ENCODE data around the gene NUDT9.
"Not testable (repeated sequence)": the region's sequence is repeated elsewhere in the genome, so short reads cannot be mapped to it uniquely, and the experiment has no call there.

NUDT9 gene

GRCh38 chr4:87462102-87462501 is 39.7 kb downstream of the NUDT9 start:
- DNase-seq (ENCODE audit: low spot score), result no peak

DNA sequence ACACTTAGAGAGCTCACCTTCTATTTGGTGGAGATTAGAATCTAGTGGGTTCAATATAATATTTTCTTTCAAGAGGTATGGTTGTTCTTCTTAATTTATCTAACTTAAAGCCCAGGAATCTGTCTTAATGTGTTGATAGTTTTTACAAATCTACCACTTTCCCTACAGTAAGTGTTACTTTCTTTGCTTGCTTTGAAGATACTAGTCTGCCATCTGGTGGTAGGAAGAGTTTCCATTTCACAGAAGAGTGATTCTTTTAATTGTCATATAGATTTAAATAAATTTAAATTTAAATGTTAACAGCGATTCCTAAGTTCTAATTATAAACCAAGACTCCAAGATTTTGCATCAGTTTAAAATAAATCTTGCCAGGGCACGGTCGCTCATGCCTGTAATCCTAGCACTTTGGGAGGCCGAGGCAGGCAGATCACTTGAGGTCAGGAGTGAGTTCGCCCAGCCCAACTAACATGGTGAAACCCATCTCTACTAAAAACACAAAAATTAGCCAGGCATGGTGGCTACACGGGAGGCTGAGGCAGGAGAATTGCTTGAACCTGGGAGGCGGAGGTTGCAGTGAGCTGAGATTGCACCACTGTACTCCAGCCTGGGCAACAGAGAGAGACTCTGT is 43.5 kb downstream of the NUDT9 start:
- DNase-seq (ENCODE audit: low spot score), result peak; percentile 11

- DNase-seq (ENCODE audit: low spot score), result no peak
Measured at GRCh38 chr4:87469390-87469789, 47.0 kb downstream of the NUDT9 start.

- DNase-seq (ENCODE audit: low spot score), result no peak
Measured at GRCh38 chr4:87476934-87477333, 54.6 kb downstream of the NUDT9 start.

DNA sequence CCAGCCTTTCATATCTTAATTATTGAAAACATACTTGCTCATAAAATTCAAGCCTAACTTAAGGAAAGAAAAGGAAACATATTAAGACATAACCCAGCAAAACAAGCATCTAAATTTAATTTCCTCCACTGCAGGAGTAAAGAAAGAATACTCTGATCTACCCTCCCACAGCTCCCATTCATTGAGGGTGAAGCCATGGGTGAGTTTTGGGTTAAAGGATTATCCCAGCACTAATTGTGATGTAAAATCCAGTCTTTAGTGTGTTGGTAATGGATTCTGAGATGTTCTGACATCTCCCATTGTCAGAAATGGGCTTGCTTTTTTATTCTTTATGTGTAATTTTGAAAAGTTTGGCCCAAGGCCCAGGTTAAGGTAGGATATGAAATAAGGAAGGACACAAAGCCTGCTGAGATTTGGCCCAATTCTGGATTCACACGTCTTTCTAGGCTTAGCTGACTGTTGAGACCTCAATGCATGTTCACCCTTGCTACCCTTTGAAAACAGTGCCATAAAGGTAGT is 56.4 kb downstream of the NUDT9 start:
- no peak for DNase-seq (ENCODE audit: low spot score)

DNA sequence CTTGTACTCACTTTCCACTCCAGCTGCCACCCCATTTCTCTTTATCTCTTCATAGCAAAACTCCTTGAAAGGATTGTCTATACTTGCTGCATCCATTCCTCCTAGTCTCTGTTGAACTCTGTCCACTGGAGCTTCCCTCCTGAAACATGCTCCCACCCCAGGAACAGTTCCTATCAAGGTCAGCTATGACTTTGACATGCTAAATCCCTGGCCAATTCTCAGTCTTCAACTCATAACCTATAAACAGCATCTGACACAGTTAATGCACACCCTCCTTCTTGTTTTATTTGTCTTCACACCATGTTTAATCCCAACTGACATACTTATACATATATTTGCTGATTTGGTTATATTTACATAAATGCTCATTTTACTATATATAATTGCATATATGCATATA is 59.0 kb downstream of the NUDT9 start:
- DNase-seq (ENCODE audit: low spot score), result no peak

GRCh38 chr4:87483247-87483646 is 60.9 kb downstream of the NUDT9 start:
- DNase-seq (ENCODE audit: low spot score), result not testable (repeated sequence)

DNA sequence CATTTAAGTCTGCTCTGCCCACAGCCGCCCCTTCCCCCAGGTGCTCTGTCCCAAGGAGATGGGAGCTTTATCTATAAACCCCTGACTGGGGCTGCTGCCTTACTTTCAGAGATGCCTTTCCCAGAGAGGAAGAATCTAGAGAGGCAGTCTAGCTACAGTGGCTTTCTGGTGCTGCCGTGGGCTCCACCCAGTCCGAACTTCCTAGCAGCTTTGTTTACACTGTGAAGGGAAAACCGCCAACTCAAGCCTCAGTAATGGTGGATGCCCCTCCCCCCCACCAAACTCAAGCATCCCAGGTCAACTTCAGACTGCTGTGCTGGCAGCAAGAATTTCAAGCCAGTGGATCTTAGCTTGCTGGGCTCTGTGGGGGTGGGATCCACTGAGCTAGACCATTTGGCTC is 66.3 kb downstream of the NUDT9 start:
- not testable (repeated sequence) for DNase-seq (ENCODE audit: low spot score)

DNA sequence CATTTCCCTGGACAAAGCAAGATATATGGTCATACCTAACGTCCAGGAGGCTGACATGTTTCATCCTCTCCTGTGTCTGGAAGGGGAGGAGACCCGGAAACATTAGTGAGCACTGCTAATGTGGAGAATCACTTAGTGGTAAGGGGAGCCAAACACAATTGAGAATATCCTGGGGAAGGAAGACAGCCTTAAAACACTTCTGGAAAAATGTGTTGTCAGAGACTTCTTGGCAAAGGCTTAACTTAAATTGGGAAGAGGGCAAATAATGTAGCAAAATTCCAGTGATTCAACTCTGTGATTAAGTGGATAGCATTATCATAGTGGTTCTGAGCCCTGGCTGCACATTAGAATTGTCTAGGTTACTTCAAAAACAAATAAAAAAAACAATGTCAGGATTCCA is 67.3 kb downstream of the NUDT9 start:
- no peak for DNase-seq (ENCODE audit: low spot score)

DNA sequence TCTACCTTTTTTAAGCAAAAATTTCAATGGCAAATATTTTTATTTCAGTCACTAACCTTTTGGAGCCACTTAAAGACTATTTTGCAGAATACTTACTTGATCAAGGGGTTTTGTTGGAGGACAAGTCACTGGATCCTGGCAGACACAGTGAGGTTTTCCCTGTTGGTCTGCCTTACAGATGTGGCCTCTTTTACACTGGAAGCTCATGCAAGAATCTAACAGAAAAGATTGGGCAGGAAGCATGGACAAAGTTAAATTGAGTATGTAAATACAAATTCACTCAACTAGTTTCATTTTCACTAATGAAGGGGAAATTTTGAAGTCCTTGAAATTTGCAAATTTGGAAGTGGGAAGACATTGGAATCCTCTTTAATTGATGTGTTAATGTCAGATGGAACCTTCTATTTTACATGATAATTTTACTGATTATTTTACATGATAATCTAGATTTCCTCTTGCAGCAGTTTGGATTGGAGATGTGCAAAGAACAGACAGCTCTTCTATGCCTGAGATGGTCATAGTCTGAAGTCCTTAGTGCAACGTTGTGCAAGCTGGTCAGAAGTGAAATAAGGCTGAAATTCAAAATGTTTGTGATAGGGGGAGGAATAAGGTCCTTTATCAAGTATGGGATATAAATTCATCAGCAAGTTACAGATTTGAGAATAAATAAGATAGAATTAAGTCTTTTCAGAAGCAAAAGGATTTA is 68.4 kb downstream of the NUDT9 start:
- no peak for DNase-seq (ENCODE audit: low spot score)

DNA sequence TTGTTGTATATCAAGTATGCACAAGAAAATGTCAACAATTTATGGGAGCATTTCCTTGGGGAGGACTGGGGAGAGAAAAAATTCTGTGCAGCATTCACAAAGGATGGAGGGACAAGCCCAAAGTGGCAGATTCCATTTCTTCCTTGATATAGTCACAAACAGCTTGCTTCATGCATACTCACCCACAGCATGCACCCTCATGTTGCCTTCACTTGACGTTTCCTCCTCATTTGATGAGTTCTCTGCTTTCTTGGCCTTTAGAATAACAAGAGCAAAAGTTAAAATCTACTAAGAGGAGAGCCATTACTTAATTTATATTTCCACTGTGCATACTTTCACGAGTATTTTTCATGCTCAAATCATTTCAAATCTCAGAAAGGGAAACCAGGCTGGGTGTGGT is 69.1 kb downstream of the NUDT9 start:
- no peak for DNase-seq (ENCODE audit: low spot score)

- DNase-seq (ENCODE audit: low spot score), result not testable (repeated sequence)
Measured at GRCh38 chr4:87491851-87492250, 69.5 kb downstream of the NUDT9 start.

DNA sequence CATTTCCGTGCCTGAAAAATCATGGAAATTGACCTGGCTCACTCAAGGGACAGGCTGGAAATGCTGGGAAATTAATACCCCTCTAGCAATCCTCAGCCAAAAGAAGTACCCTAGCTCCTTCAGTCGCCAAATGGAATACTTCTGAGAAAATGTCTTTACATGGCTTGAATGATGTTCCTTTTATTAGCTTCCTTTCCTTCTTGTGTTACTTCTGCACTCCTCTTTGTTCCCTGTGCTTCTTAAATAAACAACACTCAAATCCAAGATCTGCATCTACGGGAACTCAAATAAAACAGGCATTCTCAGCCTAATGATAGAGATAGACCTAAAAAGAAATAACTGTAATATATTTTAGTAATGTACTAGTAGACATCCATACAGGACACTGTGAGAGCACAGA is 70.7 kb downstream of the NUDT9 start:
- no peak for DNase-seq (ENCODE audit: low spot score)

GRCh38 chr4:87497159-87497558 is 74.8 kb downstream of the NUDT9 start:
- no peak for DNase-seq (ENCODE audit: low spot score)

DNA sequence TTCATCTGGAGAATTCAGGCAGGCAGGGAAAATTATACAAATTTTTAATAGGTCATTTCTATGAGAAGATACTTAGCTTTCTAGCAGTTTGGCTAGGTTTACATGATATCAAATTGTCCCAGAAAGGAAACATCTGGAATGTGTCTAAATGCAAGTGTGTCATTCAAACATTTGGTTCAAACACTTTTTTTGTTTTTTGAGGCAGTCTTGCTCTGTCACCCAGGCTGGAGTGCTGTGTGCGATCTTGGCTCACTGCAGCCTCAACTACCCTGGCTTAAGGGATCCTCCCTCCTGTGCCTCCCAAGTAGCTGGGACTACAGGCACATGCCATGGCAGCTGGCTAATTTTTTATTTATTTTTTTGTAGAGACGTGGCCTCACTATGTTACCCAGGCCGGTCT is 75.2 kb downstream of the NUDT9 start:
- DNase-seq (ENCODE audit: low spot score), result no peak

DNA sequence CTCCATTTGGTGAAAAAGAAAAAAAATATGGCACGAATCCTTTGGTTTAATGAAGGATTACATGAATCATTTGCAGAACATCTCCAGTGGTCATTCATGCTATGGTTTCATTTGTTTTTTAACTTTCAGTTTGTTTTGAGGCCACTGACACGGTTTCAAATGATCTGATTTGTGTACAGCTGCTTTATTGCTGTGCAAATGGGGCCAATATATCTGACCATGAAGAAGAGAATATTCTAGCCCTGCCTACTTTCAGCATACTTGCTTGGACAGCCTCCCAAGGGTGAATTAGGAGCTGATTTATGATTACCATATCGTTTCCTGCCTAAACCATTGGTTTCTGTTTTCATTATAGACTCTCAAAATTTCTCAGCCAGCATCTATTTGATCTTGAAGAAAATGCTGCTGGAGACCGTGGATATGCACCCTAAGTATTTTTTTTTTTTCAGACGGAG is 76.1 kb downstream of the NUDT9 start:
- DNase-seq (ENCODE audit: low spot score), result no peak

- no peak for DNase-seq (ENCODE audit: low spot score)
Measured at GRCh38 chr4:87499403-87500091, 77.2 kb downstream of the NUDT9 start.

DNA sequence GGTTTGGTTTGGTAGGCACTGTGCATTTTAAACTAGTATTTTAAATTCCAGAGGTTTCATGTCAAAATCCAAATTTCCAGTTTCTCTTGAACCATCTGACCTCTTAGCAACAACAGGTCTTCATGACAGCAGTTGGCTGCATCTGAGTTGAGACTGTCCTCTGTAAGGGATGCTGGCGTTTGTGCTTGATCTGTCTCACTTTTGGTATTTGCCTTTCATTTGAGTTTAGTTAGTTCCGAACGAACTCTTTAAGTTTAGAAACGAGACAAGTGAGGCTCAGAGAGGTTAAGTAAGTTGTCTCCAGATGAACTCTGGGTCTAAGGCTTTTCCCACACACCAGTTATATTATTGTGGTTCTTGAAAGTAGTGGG is 77.7 kb downstream of the NUDT9 start:
- no peak for DNase-seq (ENCODE audit: low spot score)

DNA sequence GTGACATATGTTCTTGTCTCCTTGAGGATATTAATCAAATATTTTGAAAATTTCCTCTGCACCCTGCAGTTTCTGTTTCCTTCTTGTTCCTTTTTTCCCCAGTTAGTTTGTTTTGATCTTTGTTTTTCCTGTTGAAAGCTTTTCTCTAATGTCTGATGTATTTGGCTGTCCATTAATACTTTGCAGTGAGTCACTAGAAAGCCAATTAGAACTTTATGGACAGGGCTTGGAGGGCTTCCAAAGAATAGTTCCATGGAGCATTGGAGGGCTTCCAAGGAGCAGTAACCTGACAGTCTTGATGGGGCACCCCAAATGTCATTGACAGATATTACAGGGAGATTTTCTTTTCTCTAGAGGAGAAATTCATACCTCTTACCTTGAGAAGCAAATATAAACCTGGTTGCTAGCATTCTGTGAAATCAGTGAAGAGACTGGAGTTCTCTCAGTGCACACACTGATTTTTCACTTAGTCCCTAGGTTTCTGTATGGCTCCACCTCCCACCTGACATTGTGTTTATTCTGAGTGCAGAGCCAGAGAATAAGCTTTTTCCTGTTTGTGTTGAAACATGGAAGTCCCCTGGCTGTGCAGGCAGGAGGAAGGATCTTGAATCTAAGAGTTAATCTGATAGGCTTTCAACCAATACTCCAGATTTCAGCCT is 80.3 kb downstream of the NUDT9 start:
- no peak for DNase-seq (ENCODE audit: low spot score)

DNA sequence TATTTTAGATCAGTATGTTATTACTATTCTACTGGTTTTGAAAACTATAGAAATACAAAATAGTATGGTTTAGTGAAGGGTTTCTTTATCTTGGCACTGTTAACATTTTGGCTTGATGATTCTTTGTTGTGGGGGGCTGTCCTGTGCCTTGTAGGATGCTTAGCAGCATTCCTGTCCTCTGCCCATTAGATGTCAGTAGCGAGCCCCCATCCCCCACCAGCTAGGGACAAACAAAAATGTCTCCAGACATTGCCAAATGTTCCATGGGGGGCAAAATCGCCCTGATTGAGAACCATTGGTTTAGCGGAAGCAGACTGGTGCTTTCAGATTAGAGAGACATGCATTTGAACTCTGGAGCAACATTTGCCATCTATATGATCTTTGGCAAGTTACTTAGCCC is 83.5 kb downstream of the NUDT9 start:
- no peak for DNase-seq (ENCODE audit: low spot score)

- peak; percentile 34 for DNase-seq (ENCODE audit: low spot score)
Measured at GRCh38 chr4:87506974-87507701, 84.8 kb downstream of the NUDT9 start.

Measured in hepatic stellate cell (primary cell).